GM10847 (cell line): Measurements from ENCODE around the gene CIDEB.

ENCODE experiments used
- POLR2A ChIP-seq: IDR thresholded peaks from 2 replicates; pipeline ENCODE4 v1.6.1; 2011; ENCODE audit not compliant: insufficient read length; ENCODE audit errors: extremely low read depth

Gene CIDEB, protein sequence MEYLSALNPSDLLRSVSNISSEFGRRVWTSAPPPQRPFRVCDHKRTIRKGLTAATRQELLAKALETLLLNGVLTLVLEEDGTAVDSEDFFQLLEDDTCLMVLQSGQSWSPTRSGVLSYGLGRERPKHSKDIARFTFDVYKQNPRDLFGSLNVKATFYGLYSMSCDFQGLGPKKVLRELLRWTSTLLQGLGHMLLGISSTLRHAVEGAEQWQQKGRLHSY

DNA sequence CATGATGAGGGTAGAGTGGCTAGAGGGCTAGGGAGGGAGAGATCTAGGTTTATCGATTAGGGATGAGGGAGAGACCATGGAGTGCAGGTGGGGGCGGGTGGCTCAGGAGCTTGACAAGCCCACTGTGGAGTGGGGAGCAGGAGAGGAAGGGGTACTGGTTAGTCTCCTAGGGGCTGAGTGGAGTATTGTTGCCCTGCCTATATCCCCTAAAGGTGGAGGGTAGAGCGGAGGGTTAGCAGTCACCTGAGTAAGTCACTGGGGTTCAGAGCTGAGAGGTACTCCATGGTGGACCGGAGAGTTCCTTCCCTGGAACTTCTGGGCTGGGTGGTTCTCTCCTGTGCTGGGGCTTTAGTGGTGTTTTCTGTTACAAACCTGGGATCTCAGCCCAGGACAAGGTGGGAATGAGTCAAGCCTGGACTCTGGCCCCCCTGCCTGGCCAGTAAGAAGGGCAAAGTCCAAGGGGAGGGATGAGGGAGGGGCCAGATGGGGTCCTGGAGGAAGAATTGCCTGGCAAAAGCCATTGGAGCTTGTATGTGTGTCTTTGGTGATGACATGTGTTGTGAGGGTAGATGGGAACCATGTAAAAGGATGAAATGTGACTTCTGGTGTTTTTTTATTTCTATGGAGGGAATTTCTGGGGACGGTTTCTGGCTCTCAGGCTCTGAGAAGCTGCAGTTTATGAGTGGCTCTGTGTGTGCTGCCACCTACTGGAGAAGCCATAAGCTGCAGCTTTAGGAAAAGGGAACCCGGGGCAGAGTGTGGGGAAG, at the start of gene CIDEB:
CIDEB (minus strand) TSS at position 403 of the 767 bp plus-strand sequence; CDS start at position 284, 119 bp downstream.
- no peak for TF ChIP-seq POLR2A

DNA sequence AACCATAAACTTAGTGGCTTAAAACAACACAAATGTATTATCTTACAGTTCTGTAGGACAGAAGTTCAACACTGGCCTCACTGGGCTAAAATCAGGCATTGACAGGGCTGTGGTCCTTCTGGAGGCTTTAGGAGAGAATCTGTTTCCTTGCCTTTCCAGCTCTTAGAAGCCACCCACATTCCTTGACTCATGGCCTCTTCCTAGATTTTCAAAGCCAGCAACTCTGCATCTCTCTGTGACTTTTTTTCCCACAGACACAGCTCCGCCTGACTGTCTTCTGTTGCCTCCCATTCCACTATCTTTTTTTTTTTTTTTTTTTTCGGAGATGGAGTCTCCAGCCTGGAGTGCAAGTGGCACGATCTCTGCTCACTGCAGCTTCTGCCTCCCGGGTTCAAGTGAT, 48.4 kb upstream of the CIDEB start:
- TF ChIP-seq POLR2A: no peak

DNA sequence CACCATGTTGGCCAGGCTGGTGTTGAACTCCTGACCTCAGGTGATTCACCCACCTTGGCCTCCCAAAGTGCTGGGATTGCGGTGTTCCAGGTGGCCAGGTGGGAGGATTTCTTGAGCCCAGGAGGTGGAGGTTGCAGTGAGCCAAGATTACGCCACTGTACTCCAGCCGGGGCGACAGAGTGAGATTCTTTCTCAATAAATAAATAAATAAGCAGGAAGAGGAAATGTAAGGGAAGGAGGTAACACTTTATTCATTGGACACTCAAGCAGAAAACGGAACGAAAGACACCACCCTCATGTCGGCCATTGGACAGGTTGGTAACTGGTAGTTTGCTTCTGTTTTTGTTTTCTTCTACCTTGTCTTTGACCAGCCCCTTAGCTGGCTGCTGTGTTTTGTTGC, 47.2 kb upstream of the CIDEB start:
- no peak for TF ChIP-seq POLR2A

DNA sequence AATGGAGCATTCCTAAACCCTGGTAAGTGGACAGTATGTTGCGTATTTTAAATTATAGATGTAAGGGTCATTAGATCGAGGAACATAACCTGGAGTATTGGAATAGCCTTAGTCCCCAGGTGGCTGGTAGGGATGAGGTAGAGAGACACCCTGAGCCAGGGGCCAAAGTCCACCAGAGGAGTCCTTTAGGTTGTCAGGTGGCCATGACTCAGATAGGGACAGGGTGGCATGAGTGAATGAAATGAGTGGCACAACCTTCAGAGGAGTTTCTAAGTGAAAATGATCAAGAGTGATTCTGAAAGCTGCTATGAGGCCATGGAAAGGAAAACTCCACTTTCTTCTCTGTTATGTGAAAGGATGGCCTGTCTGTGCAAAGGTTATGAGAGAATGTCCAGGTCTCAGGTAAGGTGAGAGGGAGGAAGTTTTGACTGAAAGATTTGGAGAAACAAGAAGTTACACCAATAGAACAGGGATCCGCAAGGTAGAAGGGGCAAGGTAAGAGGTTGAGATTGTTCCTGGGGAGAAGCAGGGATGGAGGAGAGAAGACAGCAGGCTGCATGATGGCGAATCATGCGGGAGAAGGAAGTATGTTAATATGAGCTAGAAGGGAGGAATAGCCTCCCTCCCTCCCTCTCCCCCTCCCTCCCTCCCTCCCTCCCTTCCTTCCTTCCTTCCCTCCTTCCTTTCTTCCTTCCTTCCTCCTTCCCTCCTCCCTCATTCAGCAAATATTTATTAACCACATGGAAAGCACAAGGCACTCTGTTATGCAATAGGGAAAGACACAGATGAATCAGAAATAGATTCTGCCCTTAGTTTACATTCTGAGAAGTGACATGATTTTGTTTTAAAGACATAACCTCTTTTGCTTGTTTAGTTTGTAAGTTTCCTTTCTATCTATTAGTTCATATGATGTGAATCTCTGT, 46.0 kb upstream of the CIDEB start:
- no peak for TF ChIP-seq POLR2A

DNA sequence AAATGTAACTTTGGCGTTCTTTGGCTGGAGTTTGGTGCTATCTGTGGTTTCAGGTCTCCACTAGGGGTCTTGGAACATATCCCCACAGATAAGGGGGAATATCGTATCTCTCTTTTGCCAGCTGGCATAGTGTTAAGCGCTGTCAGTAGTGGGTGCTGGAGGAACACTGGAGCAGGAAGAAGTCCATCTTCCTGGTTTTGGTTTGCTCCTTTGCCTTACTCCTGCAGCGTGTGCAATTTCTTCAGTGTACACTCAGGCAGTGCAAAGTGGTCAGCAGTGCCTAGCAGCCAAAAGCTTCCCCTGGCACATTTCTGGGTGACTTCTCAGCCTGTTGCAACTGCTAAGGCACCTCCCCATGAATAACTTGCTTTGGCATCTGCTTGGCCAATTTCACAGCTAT, 43.7 kb upstream of the CIDEB start:
- TF ChIP-seq POLR2A: no peak

DNA sequence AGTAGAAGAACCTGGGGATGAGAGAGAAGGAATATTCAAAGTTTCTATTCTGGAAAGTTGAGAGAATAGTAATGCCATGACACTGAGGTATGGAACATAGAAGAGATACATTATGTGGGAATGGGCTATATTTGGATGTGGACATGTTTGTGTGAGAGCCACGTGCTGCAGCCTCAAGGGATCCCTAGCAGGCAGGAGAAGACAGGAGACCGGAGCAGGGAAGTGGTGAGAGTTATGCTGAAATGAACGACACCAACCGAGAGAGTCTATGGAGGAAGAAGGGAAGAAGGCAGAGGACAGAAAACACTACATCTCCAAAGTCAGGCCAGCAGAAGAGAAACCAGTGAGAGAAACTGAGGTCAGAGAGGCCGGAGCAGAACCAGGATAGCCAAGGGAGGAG, 42.0 kb upstream of the CIDEB start:
- no peak for TF ChIP-seq POLR2A

DNA sequence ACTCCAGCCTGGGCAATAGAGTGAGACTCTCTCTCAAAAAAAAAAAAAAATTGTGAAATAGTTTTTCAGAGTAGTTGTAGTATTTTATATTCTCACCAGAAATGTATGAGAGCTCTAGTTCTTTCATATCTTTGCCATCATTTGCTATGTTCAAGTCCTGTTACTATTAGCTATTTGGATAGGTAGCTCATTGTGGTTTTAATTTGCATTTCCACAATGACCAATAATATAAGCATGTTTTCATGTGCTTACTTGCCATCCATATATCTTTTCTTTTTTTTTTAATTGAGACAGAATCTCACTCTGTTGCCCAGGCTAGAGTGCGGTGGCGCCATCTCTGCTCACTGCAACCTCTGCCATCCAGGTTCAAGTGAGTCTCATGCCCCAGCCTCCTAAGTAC, 40.4 kb upstream of the CIDEB start:
- no peak for TF ChIP-seq POLR2A

DNA sequence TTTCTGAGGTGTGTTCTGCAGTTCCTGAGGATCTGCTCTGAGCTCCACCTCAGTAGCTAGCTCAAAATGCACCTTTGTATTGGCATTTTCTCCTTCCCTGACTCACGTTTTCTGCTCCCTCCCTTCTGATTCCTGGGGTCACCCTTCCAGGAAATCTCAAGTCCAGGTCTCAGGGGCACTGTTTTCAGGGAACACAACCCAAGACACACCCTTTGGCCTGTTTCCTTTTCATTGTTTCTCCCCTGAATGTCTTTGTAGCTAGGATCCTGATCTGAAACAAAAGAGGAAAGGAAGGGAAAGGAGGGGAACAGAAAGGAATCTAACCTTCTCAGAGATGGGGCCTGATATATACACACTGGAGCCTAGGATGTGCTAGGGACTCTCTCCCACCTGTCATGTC, 39.4 kb upstream of the CIDEB start:
- TF ChIP-seq POLR2A: no peak

DNA sequence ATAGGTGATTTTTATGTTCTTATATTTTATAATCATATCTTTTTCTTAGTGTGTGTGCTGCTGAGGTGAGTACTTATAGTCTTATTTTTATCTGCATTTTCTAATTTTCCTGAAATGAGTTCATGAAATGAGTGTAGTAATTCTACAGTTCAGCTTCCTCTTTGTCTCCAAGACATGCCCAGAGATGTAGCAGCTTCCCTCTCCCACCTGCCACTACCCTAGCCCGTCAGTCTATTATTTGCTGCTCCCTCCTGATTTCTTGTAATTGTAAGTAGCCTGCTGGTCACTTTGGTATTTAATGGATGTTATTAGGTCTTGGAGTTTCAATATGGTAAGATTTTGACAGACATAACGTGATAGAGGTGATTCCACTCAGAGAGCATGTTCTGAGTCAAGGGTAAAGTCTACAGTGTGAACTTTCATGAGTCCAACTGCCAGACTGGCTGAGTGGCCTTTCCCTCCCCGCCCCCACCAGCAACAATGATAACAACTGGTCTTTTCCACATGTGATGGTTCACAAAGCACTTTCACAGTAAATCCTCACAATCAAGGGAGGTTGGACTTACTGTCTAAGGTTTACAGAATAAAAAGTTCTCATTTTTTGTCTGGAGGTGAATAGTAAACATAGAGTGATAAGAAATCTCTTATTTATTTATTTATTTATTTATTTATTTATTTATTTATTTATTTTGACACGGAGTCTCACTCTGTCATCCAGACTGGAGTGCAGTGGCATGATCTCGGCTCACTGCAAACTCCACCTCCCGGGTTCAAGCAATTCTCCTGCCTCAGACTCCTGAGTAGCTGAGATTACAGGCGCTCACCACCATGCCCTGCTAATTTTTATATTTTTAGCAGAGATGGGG, 36.3 kb upstream of the CIDEB start:
- TF ChIP-seq POLR2A: no peak

DNA sequence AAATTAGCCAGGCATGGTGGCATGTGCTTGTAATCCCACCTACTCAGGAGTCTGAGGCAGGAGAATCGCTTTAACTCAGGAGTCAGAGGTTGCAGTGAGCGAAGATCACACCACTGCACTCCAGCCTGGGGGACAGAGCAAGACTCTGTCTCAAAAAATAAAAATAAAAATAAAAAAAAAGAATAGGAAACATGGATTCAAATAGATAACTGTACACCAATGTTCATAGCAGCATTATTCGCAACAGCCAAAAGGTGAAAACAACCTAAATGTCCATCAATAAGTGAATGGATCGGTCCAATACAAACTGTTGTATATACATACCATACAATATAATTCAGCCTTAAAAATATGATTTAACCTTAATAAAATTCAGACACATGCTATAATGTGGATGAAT, 35.1 kb upstream of the CIDEB start:
- no peak for TF ChIP-seq POLR2A

DNA sequence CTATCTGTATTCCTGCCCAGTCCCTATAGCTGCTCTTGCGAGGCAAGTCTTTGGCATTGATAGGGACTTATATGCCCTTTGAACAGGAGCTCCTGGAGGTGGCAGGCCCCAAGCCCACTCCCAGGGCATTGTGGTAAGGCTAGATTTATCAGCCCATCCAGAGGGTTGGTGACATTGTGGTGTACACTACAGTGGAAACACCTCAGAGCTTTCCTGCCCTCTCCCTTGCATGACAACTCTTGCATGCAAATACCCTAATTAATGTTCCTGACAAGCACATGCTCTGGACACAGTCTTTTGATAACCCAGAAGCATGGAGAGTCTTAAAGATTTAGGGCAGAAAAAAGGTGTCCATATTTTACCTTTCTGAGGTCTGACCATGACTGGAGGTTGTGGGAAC, 32.8 kb upstream of the CIDEB start:
- TF ChIP-seq POLR2A: no peak

DNA sequence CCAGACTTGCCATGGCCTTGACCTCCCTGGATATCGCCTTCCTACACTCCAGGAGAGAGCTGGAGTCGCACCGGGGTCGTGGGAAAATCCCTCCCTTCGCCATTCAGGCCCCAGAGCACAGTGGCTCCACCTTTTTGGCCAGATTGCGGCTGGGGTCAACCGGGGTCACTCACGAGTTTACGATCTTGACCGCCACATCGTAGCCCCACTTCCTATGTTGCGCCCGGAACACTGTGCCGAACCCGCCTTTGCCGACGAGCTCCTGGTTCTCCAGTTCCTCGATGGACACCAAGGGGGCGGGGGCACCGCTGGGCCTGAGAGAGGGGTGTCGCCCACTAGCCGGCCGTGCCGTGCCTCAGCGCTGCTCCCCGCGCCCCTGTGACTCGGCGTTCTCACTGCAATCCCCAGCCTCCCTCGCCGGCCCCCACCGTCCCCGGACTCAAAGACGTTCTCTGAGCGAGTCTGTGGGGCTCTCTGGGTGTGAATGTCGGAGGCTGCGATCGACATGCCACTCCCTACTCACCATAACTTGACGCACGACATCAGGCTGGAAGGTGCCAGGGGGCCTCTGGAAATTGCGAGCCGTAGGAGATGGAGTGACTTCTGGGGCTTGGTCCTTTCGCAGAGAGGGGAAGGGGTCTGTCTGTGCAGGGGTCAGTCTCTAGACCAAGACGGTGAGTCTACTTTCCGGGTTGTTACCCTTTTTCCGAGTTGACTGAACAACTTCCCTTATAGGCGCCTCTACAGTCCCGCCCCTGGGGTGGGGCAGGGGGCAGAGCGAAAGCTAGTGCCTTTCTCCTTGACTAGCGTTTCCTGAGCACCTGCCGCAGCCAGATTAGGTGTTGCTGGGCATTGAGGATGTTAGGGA, 31.7 kb upstream of the CIDEB start, which contains the start of gene RIPK3:
RIPK3 (minus strand) TSS at position 708 of the 868 bp plus-strand sequence; CDS start at position 543, 165 bp downstream.
- peak; percentile 16 for TF ChIP-seq POLR2A

DNA sequence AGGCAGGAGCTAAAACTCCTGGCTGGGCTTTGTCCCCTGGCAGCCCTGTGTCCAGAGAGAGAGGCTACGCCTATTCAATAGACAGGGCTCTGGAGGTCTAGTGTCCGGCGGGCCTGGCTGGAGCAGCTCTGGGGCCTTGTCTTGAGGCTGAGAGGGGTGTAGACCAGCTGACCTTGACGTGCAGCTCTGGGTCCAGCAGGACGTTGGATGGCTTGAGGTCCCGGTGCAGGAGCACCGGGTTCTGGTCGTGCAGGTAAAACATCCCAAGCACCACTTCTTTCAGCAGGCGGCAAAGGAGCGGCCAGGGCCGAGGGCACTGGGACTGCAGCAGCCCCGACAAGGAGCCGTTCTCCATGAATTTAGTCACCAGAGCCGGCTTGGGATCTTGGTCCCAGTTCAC, 31.1 kb upstream of the CIDEB start:
- no peak for TF ChIP-seq POLR2A

DNA sequence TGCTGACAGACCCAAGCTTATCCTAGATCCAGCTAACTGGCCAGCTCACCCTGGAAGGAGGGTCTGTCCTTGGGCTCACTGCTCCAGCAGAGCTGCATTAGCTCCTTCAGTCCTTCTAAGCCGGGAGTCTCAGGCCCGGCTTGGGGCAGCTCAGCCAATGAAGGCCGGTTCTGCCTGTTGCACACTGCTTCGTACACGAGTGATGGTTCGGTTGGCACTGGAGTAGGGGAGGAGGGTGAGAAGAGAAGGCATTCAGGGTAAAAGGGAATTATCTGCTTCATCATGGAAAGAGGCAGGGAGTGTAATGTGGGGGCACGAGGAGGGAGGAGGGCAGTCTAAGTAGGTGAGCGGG, 30.0 kb upstream of the CIDEB start:
- TF ChIP-seq POLR2A: no peak
